Right lobe of liver (tissue), 6 donors: ENCODE measurements around the gene GDPGP1. TPM values are rescaled to one million over a fixed set of nuclear protein-coding genes. Genes with fewer than 3 reads are reported as not detected.
A peak's percentile ranks its signal among the peaks of the same experiment; 100 is the strongest.

Experiments used
- ATAC-seq, 4 donors: fragments of 200-7000 bp; cut with Tn5 transposase; one replicate each; pipeline ENCODE4 v1.9.1; 2020; ENCODE audit warnings: mild to moderate bottlenecking in 4 of 4, moderate library complexity in 4 of 4
- DNase-seq, 3 donors: peaks; one replicate each; pipeline ENCODE4 v3.0.0-alpha.2; 2020
- H3K27ac ChIP-seq, 3 donors: fragments of 200-600 bp; one replicate each; pipeline ENCODE4 v1.8.0; 2022
- H3K27me3 ChIP-seq, 2 donors: fragments of 200-600 bp; one replicate each; pipeline ENCODE4 v1.8.0; 2022
- H3K36me3 ChIP-seq, 4 donors: fragments of 200-600 bp; sonication (generic) in 1 of 4; one replicate each; pipeline versions ENCODE4 v1.5.1 to v1.8.0; 2017 to 2022; ENCODE audit warnings: control low read depth in 1 of 4
- H3K4me1 ChIP-seq, 4 donors: fragments of 200-600 bp; sonication (generic) in 1 of 4; one replicate each; pipeline versions ENCODE4 v1.5.1 to v1.8.0; 2017 to 2022; ENCODE audit warnings: control low read depth in 1 of 4
- H3K4me3 ChIP-seq, 3 donors: fragments of 200-600 bp; one replicate each; pipeline ENCODE4 v1.8.0; 2022
- H3K9me3 ChIP-seq, 4 donors: fragments of 200-600 bp; sonication (generic) in 1 of 4; one replicate each; pipeline versions ENCODE4 v1.5.1 to v1.8.0; 2017 to 2022; ENCODE audit warnings: control low read depth in 1 of 4
- POLR2A ChIP-seq: fragments of 450-650 bp; IDR thresholded peaks from one replicate; pipeline ENCODE4 v1.6.1; 2017; ENCODE audit warnings: antibody characterized with exemption, mild to moderate bottlenecking
- WGBS: methylation state at CpG from one replicate; pipeline ENCODE4 v1.1.6; 2018; ENCODE audit warnings: low coverage, low lambda C conversion rate; ENCODE audit not compliant: insufficient coverage; ENCODE audit errors: missing lambda C conversion rate; 5-methylcytosine and 5-hydroxymethylcytosine counted together
- intact Hi-C, 2 donors: fragments of 100-400 bp; cut with DNase I; formaldehyde crosslinking; loops; one replicate each; pipeline versions ENCODE4 v1.11.2 to v1.14.1; 2022
- total RNA-seq, 6 experiments: library from RNA; depleted of rRNA in 2 of 6; stranded (reverse); fragments of >200 nt in 2 of 6; fragmentation: NEBNext Ultra II Directional in 3 of 6; extraction: Animal tissue kit (Norgen Biotek cat#: 25700) in 3 of 6; gene quantifications; one replicate each; pipeline versions ENCODE4 v1.1.0 to v1.2.4, GENCODE V29; 2016 to 2023
- TF ChIP-seq, protein P1 (sequence below), 4 donors: fragments of 200-600 bp in 3 of 4; fragments of 450-650 bp in 1 of 4; IDR thresholded peaks; one replicate each; pipeline versions ENCODE4 v1.5.1 to v1.8.0; 2016 to 2022; ENCODE audit warnings: antibody characterized with exemption in 4 of 4, mild to moderate bottlenecking in 2 of 4
- donor health status: DM: no; HTN: yes; CAD: no.
- donor health status: DM: no; HTN: no; CAD: no.
- donor health status: DM: no; HTN: no; CAD: no.
- donor health status: DM: no; HTN: yes; CAD: no.
- donor health status: DM: no; HTN: yes; CAD: no.

GDPGP1 gene
- total RNA-seq, 6 experiments from 2014 or later: 3.6 to 13.6 (median 7.3) TPM

DNA sequence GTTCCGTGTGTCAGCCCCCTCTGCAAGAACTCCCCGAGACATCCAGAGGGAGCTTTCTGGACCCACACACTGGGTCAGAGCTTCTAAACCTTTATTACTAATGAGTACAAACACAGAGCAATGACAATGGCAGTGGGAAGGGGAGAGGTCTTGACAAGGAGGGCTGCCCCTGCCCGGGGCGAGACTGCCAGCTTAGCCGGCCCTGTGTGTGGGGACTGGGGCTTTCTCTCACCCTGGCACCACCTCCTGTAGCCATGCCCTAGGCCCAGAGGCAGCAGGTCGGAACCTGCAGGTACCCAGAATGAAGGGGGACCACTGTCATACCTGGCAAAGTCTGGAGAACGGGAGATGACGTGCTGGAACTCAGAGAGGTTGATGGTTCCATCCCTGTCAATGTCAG is 3.4 kb upstream of the GDPGP1 start:
- DNase-seq (no peak), ATAC-seq (no peak)
- intact Hi-C loops: no loop called here
- peaks cover 5 to 45% (median 23%) of the 10 kb centered on the region in 4 donors for H3K36me3 ChIP-seq
- no peak overlapping the region for H3K4me3 ChIP-seq
- 40% methylated on average over 1 of the region's 8 CpGs for WGBS
- no peaks in the 10 kb centered on the region for H3K9me3 ChIP-seq
- no peak for TF ChIP-seq POLR2A
- TF ChIP-seq, protein P1, sequence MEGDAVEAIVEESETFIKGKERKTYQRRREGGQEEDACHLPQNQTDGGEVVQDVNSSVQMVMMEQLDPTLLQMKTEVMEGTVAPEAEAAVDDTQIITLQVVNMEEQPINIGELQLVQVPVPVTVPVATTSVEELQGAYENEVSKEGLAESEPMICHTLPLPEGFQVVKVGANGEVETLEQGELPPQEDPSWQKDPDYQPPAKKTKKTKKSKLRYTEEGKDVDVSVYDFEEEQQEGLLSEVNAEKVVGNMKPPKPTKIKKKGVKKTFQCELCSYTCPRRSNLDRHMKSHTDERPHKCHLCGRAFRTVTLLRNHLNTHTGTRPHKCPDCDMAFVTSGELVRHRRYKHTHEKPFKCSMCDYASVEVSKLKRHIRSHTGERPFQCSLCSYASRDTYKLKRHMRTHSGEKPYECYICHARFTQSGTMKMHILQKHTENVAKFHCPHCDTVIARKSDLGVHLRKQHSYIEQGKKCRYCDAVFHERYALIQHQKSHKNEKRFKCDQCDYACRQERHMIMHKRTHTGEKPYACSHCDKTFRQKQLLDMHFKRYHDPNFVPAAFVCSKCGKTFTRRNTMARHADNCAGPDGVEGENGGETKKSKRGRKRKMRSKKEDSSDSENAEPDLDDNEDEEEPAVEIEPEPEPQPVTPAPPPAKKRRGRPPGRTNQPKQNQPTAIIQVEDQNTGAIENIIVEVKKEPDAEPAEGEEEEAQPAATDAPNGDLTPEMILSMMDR (IDR thresholded peaks at IDR 0.05): no peak
- no peaks in the 10 kb centered on the region for H3K27me3 ChIP-seq
- peaks cover 0 to 47% (median 18%) of the 10 kb centered on the region in 4 donors for H3K4me1 ChIP-seq
- H3K27ac ChIP-seq: peak overlapping the region; percentile 65 to 97 (median 90)

DNA sequence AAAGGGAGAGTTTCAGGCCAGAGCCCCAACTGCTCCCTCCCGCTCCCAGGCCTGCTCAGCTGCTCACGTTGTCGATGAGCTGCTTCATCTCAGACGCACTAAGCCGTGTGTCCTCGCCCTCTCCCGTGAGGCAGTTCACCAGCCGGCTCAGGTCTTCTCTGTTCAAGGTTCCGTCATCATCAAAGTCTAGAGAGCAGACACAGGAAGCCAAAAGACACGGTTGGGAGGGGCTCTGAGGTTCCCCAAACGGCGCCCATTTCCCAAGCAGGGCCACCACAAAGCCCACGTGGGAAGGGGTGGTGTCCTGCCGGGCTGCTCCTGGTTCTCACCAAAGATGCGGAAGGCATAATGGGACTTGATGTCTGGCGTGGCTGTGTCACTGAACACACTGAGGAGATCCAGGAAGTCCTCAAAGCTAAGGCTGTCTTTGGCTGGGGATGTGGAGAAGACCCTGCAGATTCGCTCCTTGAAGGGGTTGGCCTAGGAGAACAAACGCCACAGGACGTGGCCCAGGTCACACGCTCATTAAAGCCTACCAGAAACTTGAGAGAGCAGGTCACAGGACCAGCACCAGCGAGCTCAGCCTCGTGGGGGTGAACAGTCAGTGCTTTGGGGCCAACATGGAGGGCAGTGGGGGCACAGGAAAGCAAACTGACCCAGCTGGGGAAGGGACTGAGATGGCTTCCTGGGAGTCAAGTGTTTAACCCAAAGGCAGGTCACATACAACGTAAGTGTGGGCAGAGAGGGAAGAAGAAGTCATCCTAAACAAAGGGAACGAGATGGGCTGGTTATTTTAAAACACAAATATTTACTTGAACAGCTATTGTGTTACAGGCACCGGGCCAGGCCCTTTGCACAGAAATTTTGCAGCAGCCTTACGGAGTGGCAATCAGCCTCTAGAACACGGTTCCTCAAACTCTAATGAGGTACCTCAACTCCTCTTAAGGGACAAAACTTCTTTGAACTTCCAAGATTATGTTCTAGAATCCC is 2.7 kb upstream of the GDPGP1 start:
- 47% methylated on average over 15 of the region's 27 CpGs for WGBS
- Histone ChIP-seq H3K9me3 (no peaks in the 10 kb centered on the region), H3K4me3 (no peak overlapping the region), H3K27ac (peak overlapping the region; percentile 10 to 97 (median 90)), H3K36me3 (peaks cover 5 to 38% (median 21%) of the 10 kb centered on the region in 4 donors), H3K4me1 (peaks cover 0 to 47% (median 18%) of the 10 kb centered on the region in 4 donors), H3K27me3 (no peaks in the 10 kb centered on the region)
- ATAC-seq: no peak
- TF ChIP-seq POLR2A: no peak
- TF ChIP-seq, protein P1 (IDR thresholded peaks at IDR 0.05): no peak
- peak in 1 of 3 donors; percentile 46 for DNase-seq
- intact Hi-C loops: no loop called here

DNA sequence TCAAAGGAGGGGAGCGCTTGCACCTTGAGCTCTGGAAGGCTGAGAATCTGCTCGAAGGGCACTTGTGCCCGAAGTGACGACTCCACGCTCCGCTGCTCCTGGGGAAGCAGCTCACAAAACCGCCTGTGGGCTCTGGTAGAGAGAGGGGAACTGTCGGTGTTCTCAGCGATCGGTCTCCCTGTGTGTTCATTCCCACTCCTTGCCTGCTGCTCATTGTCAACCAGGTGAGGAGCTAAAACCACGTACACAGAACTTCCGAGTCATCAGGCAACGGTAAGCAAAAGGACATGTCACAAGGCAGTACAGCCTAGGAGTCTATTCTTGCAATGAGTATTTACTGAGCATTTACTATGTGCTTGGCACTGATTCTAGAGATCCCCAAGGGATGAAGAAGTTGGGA is 1.8 kb upstream of the GDPGP1 start:
- no peak for ATAC-seq
- Histone ChIP-seq H3K4me3 (peak overlapping the region; percentile 89 to 97 (median 92)), H3K27ac (peak overlapping the region; percentile 89 to 97 (median 90)), H3K36me3 (peaks cover 5 to 30% (median 16%) of the 10 kb centered on the region in 4 donors), H3K27me3 (no peaks in the 10 kb centered on the region), H3K4me1 (peaks cover 0 to 47% (median 18%) of the 10 kb centered on the region in 4 donors), H3K9me3 (no peaks in the 10 kb centered on the region)
- TF ChIP-seq, protein P1 (IDR thresholded peaks at IDR 0.05): no peak
- no peak for TF ChIP-seq POLR2A
- intact Hi-C loops: no loop called here
- WGBS: 50% methylated on average over 2 of the region's 13 CpGs
- DNase-seq: no peak

DNA sequence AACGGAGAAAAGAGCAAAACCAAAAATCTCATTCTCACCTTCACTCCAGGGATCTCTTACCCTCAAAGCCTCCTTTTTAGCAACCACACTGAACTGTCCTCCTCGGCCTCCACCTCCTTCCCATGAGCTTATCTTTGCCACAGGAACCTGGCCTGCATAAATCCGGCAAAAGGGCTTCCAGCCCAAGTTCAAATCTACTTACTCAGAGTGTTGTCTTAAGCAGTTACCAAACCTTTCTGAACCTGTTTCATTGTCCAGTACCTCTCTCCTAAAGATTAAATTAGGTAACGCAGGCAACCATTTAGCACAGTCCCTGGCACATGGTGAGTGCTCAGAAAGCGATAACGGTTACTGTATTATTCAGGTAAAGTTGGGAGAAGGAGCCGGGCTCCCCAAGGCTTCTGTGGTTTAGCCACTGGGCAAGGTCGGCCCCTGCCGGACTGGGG is 1.0 kb upstream of the GDPGP1 start:
- peak overlapping the region; percentile 89 to 97 (median 92) for H3K4me3 ChIP-seq
- TF ChIP-seq POLR2A: no peak
- TF ChIP-seq, protein P1 (IDR thresholded peaks at IDR 0.05): peak in 3 of 4 donors; percentile 48 to 65 (median 50)
- ATAC-seq: no peak
- 0% methylated on average over 4 of the region's 9 CpGs for WGBS
- H3K27ac ChIP-seq: peak overlapping the region; percentile 89 to 97 (median 90)
- H3K4me1 ChIP-seq: peaks cover 0 to 47% (median 18%) of the 10 kb centered on the region in 4 donors
- intact Hi-C loops: no loop called here
- H3K36me3 ChIP-seq: peaks cover 4 to 30% (median 13%) of the 10 kb centered on the region in 4 donors
- no peak for DNase-seq
- no peaks in the 10 kb centered on the region for H3K27me3 ChIP-seq
- H3K9me3 ChIP-seq: no peaks in the 10 kb centered on the region
